CD4-positive, alpha-beta T cell treated with Interleukin-17A for 4 hours (primary cell): ENCODE data around the gene NUP93.
"Not testable (repeated sequence)": the region's sequence is repeated elsewhere in the genome, so short reads cannot be mapped to it uniquely, and the experiment has no call there.

Experiments
- DNase-seq: peaks from one replicate; pipeline ENCODE4 v3.0.0-alpha.2; 2020; ENCODE audit warnings: mixed read lengths

Gene NUP93

DNA sequence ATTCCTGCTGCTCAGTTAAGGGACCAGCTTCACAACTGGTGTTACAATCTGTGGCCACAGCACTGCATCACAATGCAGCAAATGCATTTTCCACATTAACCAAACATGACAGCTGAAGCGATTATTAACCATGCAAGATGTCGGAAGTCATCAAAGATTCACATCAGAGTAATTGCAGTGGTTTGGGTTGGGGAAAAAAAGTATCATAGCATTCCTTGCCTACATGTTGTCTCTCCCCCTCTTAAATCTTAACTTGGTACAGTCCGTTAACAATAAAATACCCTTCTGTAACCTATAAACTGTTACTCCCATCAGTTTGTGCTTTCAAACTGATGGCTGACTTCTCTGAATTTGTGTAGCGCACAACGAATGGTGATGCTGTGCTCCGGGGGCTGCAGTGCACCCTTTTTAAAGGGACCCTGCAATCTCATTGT, 51.6 kb downstream of the NUP93 start:
- no peak for DNase-seq

DNA sequence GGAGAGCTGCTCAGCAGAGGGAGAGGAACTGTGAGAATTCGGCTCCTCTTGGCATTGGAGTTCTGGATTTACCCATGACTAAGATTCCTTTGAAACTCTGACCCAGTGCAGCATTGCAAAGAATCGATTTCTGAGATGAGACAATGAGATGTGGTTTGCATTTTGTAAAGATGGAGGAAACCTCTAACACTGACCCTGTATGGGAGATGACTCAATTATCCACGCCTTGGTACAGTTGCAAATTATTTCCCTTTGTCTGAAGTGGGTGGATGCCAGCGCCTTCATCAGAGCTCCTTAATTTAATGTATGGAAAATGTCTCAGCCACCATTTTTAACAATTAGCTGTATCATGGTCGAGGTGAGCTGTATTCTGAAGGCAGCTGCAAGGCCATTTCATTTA, 53.4 kb downstream of the NUP93 start:
- no peak for DNase-seq

- DNase-seq = no peak
Measured at GRCh38 chr16:56785317-56785716, 55.4 kb downstream of the NUP93 start.

DNA sequence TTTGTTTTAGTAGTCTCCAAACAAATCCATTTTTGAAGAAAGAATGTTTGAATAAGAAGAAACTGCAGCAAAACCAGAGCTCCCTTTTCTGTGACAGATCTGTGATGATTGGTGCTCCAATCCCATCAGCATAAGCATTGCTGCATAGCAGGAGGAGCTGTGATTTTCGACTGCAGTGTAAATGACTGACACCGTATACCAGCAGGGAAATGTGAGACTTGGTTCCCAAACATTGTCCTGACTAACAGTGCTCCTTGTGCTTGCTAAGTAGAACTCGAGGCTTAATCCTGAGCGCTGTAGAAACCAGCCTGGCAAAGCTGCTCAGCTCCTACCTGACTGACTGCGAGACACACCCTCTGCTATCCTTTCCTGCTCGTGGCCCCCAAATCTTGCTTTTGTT, 57.2 kb downstream of the NUP93 start:
- no peak for DNase-seq

- DNase-seq = no peak
Measured at GRCh38 chr16:56788435-56788834, 58.5 kb downstream of the NUP93 start.

DNA sequence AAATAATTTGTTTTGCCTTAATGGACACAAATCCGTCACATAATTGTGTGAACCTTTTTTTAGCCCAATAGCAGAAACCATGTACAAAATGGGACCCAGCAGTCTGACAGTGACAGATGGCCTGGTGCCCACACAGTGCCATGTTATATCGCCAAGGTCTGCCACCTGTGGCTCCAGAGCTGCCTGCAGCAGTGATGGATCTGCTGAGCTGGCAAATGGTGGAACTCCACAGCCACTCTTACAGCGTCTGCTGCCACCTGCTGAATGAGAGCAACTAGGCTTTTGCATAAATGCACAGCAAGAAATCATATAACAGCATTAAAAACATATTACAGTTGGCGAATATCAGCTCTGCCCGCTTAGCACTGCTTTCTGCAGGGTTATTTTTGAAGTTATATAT, 59.4 kb downstream of the NUP93 start:
- peak; percentile 20 for DNase-seq

DNA sequence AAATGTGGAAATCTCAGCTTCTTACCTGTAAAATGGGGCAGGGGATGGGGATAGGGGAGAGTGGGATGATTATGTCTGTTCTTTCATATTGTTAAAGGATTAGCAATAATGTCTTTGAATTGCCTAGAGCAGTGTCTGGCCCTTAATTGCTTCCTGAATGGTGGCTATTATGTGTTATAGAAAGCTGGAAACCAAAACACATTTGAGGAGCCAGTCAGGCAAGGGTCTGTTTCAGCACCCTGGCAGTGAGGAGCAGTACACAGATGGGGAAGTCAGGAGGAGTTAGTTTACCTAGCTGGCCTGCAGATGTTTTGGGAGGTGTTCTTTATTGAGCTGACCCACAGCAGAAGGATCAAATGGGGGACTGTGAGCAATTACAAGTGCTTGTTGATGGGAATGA, 63.0 kb downstream of the NUP93 start:
- DNase-seq = no peak

- no peak for DNase-seq
Measured at GRCh38 chr16:56793492-56793891, 63.6 kb downstream of the NUP93 start.

DNA sequence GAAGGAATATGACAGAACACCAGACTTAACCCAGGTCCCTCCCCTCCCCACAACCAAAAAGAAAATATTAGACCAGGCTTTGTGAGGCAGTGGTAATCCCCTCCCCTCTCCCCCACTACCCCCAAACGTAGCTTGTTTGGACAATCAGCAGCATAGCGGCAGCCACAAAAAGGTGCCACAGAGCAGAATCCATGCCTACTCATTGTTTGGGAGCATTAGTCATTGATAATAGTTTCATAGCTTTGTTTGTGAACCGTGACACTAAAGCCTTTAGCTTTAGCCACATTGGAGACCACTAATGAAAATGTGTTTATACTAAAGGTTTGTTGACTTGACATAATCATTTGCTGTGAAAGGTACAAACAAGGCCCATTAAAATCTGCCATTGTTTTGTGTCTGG, 65.1 kb downstream of the NUP93 start:
- no peak for DNase-seq

DNA sequence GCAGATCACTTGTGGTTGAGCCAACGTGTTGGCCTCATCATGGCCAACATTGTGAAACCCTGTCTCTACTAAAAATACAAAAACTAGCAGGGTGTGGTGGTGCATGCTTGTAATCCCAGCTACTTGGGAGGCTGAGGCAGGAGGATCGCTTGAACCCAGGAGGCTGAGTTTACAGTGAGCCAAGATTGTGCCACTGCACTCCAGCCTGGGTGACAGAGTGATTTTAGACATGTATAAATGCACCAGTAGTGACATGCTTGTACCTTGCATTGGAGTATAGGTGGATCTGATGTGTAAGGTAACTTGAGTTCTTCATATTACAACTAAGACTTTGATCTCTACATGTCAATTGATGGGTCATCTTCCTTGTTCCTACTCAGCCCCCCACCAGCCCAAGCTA, 67.1 kb downstream of the NUP93 start:
- not testable (repeated sequence) for DNase-seq

DNA sequence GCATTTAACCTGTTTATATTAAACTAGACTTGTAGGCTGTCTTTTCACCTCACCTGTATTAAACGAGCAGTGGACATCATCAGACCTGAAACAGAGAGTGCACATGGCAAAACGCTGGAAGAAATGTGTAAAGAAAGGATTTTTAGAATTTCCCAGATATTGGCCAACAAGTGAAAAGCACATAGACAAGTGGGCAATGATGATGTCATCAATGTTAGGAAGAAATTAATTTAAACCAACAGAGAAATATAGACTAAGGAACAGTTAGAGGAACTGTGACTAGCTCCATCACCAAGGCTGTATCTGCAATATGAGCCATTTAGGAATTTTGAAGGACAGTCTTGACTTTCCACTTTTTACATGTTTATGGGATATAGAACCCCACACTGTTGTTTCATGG, 67.9 kb downstream of the NUP93 start:
- DNase-seq = no peak

GRCh38 chr16:56798955-56799354, 69.0 kb downstream of the NUP93 start:
- no peak for DNase-seq

DNA sequence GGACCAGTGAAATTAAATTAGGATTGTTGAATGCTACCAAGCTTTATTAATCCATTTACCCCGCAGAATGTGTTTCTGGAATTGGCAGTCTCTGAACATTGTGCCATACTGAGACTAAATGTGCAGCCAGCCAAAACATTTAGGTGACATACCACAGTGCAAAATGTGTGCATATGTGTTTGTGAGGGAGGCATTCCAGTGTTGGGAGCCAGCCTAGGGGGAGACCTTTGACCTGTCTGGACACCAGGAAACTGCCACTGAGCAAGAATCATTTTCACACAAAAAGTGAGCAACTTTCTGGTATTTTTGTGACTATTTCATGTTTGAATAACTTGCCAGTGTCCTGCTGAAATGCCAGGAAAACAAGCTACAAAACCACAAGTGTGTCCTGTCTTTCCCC, 70.4 kb downstream of the NUP93 start:
- DNase-seq = no peak

DNA sequence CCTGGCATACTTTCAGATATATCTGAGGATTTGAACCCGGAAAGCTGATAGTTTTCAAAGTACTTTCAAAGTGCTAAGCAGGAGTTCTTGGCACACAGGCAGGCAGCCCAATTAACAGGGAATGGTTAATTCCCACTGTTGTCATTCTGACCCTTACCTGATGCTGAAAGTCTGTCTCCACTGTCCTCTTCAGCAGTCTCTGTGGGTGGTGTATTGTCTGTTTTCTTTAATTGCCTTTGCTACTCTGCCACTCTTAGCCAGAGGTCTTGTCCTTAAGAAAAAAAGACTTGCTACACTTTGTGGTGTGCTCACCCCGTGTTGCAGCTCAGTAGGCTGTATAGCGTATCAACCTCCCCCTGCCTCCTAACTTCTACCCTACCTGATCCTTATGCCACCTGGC, 71.8 kb downstream of the NUP93 start:
- no peak for DNase-seq

DNA sequence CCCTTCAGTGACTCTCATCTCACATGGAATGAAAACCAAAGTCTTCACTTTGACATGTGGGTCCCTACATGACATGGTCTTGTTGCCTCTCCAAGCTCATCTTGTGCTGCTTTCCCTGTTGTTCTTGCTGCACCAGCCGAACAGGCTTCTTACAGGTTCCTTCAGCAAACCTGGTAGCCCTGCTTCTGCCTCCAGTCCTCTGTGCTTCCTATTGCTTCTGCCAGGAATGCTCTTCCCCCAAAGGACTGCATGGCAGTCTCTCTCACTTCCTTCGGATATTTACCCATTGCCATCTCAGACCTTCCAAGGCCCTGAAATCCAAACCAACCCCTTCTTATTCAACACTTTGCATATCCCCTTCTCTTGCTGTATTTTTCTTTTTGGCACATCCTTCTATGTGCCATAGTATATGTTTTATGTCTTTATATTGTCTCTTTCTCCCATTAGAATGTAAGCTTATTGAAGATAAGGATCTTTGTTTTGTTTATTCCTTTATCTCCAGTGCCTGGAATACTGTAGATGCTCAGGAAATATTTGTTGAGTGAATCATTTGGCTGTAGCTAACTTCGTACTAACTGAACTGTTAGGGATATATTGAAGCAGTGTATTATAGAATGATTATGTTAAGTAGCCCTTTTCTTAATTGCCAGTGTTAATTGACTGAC, 77.2 kb downstream of the NUP93 start:
- DNase-seq = no peak

DNA sequence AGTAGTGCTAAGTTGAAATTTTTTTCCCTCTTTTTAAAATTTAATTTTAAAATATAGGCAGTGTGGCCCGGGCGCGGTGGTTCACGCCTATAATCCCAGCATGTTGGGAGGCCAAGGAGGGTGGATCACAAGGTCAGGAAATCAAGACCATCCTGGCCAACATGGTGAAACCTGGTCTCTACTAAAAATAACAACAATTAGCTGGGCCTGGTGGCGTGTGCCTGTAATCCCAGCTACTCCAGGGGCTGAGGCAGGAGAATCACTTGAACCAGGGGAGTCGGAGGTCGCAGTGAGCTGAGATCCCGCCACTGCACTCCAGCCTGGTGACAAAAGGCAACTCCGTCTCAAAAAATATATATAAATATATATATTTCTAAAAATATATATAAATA, 77.7 kb downstream of the NUP93 start:
- DNase-seq = not testable (repeated sequence)

- no peak for DNase-seq
Measured at GRCh38 chr16:56810954-56811353, 81.0 kb downstream of the NUP93 start.

DNA sequence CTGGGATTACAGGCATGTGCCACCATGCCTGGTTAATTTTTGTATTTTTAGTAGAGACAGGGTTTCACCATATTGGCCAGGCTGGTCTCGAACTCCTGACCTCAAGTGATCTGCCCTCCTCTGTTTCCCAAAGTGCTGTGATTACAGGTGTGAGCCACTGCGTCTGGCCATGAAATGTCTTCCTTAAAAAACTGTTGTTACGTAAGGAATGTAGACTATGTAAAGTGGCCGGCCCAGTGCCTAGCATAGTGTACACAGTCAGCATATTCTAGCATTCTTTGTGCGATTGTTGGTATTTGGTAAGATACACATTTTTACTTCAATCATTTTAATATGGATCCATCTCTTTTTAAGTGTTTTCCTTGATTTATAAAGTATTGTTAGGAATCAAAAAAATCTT, 81.7 kb downstream of the NUP93 start:
- not testable (repeated sequence) for DNase-seq

DNA sequence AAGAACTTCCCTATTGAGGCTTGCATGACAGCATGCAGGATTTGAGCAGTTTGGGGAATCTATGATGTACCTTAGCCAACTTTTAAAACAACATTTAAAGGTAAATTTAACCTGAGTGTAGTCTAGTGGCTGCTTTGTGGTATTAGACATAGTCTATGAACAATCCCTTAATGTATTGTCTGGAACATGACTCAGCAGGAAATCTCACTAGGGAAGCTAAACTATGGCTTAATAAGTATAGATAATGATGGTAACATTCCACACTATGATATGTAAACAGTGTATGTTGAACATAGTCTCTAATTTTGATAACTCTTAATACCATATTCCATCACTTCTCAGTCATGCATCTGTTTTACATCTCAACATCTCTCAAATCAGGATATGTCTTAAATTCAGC, 83.0 kb downstream of the NUP93 start:
- DNase-seq = no peak

DNA sequence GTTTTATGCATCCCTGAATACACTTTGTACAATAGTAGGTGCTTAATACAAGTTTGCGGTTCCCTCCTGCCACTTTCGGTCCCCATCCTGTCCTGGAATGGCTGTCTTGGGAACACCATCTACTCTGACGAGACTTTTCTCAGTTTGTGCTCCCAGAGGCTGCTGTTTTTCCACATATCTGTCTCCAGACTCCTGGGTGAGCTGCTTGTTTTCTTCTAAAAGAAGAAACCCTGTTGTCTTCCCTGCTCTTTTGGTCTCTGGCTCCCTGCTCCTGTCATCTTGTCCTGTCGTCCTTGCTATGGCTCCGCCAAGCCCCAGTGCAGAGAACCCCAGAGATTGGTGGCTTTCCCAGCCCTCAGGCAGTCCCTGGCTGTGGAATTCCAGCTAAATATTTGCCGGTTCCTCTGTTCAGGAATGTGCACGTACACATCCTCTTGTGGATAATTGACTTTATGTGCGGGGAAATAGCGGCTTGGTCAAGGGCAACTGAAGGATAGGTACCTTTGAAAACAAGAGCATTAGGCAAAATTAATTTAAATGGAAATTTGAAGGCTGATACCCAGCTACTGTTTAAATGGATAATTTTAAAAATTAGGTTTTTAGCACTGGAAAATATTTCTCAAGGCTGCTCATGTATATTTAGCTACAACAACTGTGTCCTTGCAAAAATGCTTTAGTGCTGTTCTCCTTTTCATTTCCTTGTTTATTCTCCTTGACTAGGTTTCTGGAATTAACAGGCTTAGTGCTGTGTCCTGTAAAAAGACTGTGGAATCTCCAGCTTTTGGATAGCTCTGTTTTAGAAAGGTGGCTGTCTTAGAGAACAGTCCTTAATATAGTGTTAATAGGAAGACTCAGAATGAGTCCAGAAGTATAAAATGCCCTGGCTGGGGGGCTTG, 84.9 kb downstream of the NUP93 start:
- DNase-seq = no peak

DNA sequence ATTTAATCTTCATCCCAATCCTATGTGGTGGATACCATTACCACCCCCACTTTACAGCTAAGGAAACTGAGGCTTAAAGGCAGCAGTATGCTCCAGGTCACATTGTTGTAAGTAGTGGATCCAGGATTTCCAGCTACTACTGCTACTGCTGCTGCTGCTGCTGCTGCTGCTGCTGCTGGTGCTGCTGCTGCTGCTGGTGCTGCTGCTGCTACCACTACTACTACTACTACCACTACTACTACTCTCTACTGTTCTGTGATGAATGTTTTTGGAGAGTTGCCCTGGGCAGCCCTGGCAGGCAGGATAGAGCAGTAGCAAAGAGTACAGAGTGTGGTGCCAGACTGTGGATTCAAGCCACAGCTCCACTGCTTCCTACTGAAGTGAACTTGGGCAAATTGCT, 85.8 kb downstream of the NUP93 start:
- no peak for DNase-seq

- no peak for DNase-seq
Measured at GRCh38 chr16:56817056-56817455, 87.1 kb downstream of the NUP93 start.

DNA sequence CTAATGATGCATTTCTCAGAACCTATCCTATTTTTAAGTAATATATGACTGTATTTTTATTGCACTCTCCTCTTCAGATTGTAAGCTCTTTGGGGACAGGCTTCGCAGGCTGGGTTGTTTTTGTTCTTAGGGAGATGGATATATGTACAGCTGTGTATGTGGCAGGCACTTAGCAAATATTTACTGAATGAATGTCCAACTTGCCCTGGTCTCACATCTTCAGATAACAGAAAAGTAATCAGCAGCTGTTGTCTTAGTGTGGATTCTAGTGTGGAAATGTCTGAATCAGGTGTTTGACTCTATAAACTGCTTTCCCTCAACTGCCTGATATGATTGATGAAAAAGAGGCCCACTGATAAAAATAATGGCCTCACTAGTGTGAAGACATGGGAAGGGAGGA, 88.0 kb downstream of the NUP93 start:
- no peak for DNase-seq

- DNase-seq = no peak
Measured at GRCh38 chr16:56823081-56823733, 93.3 kb downstream of the NUP93 start.
